Smooth muscle cell (in vitro differentiated cells): Measurements from ENCODE around the gene RREB1. TPM values are rescaled to one million over a fixed set of nuclear protein-coding genes. Genes with fewer than 3 reads are reported as not detected.

Experiments
- DNase-seq: peaks from one replicate; lab custom pipeline; 2025; ENCODE audit not compliant: unreplicated experiment; lab: John Stamatoyannopoulos, UW
- H2AFZ ChIP-seq: fragments of 200-600 bp; sonication (generic); 2 replicates; pipeline ENCODE4 v1.6.0; 2016; ENCODE audit warnings: antibody characterized with exemption, low read depth, mild to moderate bottlenecking
- H3F3A ChIP-seq: fragments of 200-600 bp; sonication (generic); 2 replicates; pipeline ENCODE4 v1.6.0; 2017; ENCODE audit warnings: antibody characterized with exemption, low read depth
- H3K27ac ChIP-seq: fragments of 200-600 bp; sonication (generic); 2 replicates; pipeline ENCODE4 v1.5.1; 2016; ENCODE audit warnings: low read depth, mild to moderate bottlenecking
- H3K27me3 ChIP-seq: fragments of 200-600 bp; sonication (generic); 2 replicates; pipeline ENCODE4 v1.6.1; 2016; ENCODE audit warnings: low read depth, mild to moderate bottlenecking
- H3K36me3 ChIP-seq: fragments of 200-600 bp; sonication (generic); 2 replicates; pipeline ENCODE4 v1.5.1; 2016; ENCODE audit warnings: low read depth
- H3K4me1 ChIP-seq: fragments of 200-600 bp; sonication (generic); 2 replicates; pipeline ENCODE4 v1.5.1; 2016; ENCODE audit warnings: low read depth
- H3K4me2 ChIP-seq: fragments of 200-600 bp; sonication (generic); 2 replicates; pipeline ENCODE4 v1.6.0; 2016; ENCODE audit warnings: mild to moderate bottlenecking
- H3K4me3 ChIP-seq: fragments of 200-600 bp; sonication (generic); 2 replicates; pipeline ENCODE4 v1.5.1; 2016; ENCODE audit warnings: mild to moderate bottlenecking
- H3K79me2 ChIP-seq: fragments of 200-600 bp; sonication (generic); 2 replicates; pipeline ENCODE4 v1.6.0; 2016; ENCODE audit warnings: low read depth, mild to moderate bottlenecking
- H3K9ac ChIP-seq: fragments of 200-600 bp; sonication (generic); 2 replicates; pipeline ENCODE4 v1.6.0; 2016; ENCODE audit warnings: low read depth
- H3K9me3 ChIP-seq: fragments of 200-600 bp; sonication (generic); replicated peaks from 2 replicates; pipeline ENCODE4 v1.5.1; 2016; ENCODE audit warnings: low read depth
- H4K20me1 ChIP-seq: fragments of 200-600 bp; sonication (generic); 2 replicates; pipeline ENCODE4 v1.6.0; 2016; ENCODE audit warnings: low read depth
- WGBS: methylation state at CpG from one replicate; pipeline ENCODE4 v1.1.7; 2016; ENCODE audit warnings: low lambda C conversion rate; 5-methylcytosine and 5-hydroxymethylcytosine counted together
- polyA plus RNA-seq: library from polyadenylated mRNA; unstranded; fragments of >200 nt; fragmentation: Nextera tagmentation; extraction: Ambion mirVana; gene quantifications from 2 replicates; pipeline ENCODE4 v1.2.1, GENCODE V29; 2016
- total RNA-seq: library from RNA; depleted of rRNA; stranded (reverse); fragments of >200 nt; gene quantifications from 2 replicates; pipeline ENCODE4 v1.2.3, GENCODE V29; 2014
- TF ChIP-seq, protein P1 (sequence below): fragments of 200-600 bp; sonication (generic); IDR thresholded peaks from 2 replicates; pipeline ENCODE4 v1.5.1; 2017; ENCODE audit warnings: borderline replicate concordance, mild to moderate bottlenecking, antibody characterized with exemption; ENCODE audit not compliant: insufficient read depth, poor library complexity, severe bottlenecking

Gene RREB1
- total and polyA plus RNA-seq, 2 experiments from 2014 or later, result 13.2 to 26.1 TPM

DNA sequence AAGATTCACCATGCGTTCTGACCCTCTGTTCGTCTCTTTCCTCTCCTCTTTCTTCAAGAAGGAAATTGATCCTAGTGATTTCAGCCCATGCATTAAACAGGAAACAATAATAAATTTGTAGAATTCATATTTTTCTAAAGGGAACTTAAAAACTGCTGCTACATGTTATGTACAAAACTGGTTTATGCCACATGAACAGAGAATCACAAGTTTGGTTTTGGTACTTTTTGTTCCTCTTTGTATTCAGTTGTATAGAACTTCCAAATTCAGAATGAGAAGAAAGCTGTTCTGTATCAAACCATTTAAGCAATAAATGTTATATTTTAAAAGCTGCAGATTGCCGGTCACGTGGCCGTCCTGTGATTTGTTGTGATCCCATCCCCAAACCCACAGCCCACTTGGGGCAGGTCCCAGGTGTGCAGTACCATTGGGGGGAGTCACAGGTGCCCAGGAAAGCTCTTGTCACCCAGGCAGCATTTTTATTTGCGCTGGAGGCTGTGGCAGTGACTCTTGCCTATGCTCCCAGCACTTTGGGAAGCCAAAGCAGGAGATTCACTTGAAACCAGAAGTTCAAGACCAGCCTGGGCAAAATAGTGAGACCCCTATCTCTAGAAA lies 144.0 kb downstream of the RREB1 start:
- no peaks in the 10 kb centered on the region for H3K27me3 ChIP-seq
- H3K4me3 ChIP-seq, result no peak overlapping the region
- H3K4me2 ChIP-seq, result no peak overlapping the region
- H3K9me3 ChIP-seq, result no peaks in the 10 kb centered on the region
- H4K20me1 ChIP-seq, result no peaks in the 10 kb centered on the region
- H3K4me1 ChIP-seq, result no peaks in the 10 kb centered on the region
- H2AFZ ChIP-seq, result no peak overlapping the region
- H3K27ac ChIP-seq, result no peak overlapping the region
- no peaks in the 10 kb centered on the region for H3K36me3 ChIP-seq
- no peak for DNase-seq
- H3K79me2 ChIP-seq, result no peaks in the 10 kb centered on the region
- TF ChIP-seq, protein P1, sequence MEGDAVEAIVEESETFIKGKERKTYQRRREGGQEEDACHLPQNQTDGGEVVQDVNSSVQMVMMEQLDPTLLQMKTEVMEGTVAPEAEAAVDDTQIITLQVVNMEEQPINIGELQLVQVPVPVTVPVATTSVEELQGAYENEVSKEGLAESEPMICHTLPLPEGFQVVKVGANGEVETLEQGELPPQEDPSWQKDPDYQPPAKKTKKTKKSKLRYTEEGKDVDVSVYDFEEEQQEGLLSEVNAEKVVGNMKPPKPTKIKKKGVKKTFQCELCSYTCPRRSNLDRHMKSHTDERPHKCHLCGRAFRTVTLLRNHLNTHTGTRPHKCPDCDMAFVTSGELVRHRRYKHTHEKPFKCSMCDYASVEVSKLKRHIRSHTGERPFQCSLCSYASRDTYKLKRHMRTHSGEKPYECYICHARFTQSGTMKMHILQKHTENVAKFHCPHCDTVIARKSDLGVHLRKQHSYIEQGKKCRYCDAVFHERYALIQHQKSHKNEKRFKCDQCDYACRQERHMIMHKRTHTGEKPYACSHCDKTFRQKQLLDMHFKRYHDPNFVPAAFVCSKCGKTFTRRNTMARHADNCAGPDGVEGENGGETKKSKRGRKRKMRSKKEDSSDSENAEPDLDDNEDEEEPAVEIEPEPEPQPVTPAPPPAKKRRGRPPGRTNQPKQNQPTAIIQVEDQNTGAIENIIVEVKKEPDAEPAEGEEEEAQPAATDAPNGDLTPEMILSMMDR, result no peak
- no peak overlapping the region for H3K9ac ChIP-seq
- H3F3A ChIP-seq, result no peaks in the 10 kb centered on the region
- 98% methylated on average over 6 of the region's 6 CpGs for WGBS

DNA sequence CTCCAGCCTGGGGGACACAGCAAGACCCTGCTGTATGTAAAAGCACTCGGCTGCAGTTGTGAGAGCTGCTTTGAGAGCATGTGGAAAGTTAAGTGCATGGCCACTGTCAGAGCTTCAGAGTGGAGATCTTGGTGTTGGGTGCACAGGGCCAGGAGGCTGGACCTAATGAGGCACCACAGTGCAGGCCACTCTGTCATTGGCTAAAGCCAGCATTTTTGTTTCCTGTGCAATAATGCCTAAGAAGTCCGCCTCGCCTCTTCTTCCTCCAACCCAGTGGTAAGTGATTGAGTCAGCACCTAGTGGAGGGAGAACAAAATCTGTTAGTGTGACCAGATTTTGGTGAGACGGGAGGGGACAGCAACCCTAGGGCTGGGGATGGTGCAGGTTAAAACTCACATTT lies 144.6 kb downstream of the RREB1 start:
- H3K9me3 ChIP-seq, result no peaks in the 10 kb centered on the region
- TF ChIP-seq, protein P1, result no peak
- H3K79me2 ChIP-seq, result no peaks in the 10 kb centered on the region
- no peaks in the 10 kb centered on the region for H3K4me1 ChIP-seq
- no peaks in the 10 kb centered on the region for H3K27me3 ChIP-seq
- no peak overlapping the region for H3K4me3 ChIP-seq
- H3K27ac ChIP-seq, result no peak overlapping the region
- no peak overlapping the region for H2AFZ ChIP-seq
- 89% methylated on average over 4 of the region's 4 CpGs for WGBS
- no peaks in the 10 kb centered on the region for H3K36me3 ChIP-seq
- H4K20me1 ChIP-seq, result no peaks in the 10 kb centered on the region
- H3K9ac ChIP-seq, result no peak overlapping the region
- H3F3A ChIP-seq, result no peaks in the 10 kb centered on the region
- H3K4me2 ChIP-seq, result no peak overlapping the region
- no peak for DNase-seq

DNA sequence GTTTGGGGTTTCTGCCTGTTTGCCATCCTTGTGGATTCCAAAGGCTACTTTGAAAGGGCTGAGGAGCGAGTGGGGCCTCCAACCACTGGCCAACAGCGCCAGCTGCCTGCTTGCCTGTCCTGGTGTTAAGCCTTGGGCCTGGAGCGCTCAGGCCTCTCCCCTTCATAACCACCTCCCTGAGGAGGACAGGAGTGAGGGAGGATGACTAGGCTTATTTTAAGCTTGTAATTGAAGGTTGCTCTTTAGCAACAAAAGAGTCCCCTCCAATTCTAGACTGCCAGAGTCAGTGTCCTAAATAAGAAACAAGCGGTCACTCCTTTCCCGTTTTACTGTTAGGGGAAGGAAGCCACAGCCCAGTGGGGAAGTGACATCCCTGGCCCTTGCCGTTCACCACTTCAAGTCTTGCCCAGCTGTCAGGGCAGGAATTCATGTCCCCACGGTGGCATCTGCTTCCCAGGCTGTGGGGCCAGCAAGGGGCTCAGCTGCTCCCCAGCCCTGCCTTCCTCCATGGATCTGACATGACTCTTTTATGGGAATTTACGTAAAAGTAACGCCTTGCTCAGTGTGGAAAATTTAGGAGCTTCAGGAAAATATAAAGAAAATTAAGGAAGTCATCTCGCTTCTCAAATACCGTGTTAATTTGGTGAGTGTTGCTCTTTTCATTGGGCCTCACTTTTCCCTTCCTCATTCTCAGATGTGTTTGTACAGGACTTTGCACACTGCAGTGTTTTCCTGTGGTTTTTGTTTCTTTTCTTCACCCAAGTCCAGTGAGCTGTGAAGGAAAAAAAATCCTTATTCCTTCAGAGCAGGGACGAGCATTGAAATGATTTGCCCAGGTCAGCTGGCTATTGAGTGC lies 147.4 kb downstream of the RREB1 start:
- no peaks in the 10 kb centered on the region for H3K36me3 ChIP-seq
- DNase-seq, result no peak
- H2AFZ ChIP-seq, result no peak overlapping the region
- no peak overlapping the region for H3K4me3 ChIP-seq
- TF ChIP-seq, protein P1, result no peak
- no peaks in the 10 kb centered on the region for H3K79me2 ChIP-seq
- H3K27me3 ChIP-seq, result no peaks in the 10 kb centered on the region
- H4K20me1 ChIP-seq, result no peaks in the 10 kb centered on the region
- H3K9ac ChIP-seq, result no peak overlapping the region
- H3K4me2 ChIP-seq, result no peak overlapping the region
- no peak overlapping the region for H3K27ac ChIP-seq
- no peaks in the 10 kb centered on the region for H3F3A ChIP-seq
- peaks cover under 1% of the 10 kb centered on the region for H3K4me1 ChIP-seq
- WGBS, result 85% methylated on average over 12 of the region's 12 CpGs
- no peaks in the 10 kb centered on the region for H3K9me3 ChIP-seq
